MM.1S (cell line): ENCODE measurements around the gene KDM2A.

Experiments
- CTCF ChIP-seq: fragments of 300-600 bp; sonication (generic); IDR thresholded peaks from 2 replicates; pipeline ENCODE4 v1.5.1; 2016; ENCODE audit warnings: antibody characterized with exemption, low read length, mixed read lengths
- EZH2 ChIP-seq: fragments of 300-600 bp; sonication (generic); optimal IDR thresholded peaks from 2 replicates; pipeline ENCODE3; 2017; ENCODE audit warnings: low read depth, mild to moderate bottlenecking, antibody characterized with exemption, low read length, mixed read lengths

DNA sequence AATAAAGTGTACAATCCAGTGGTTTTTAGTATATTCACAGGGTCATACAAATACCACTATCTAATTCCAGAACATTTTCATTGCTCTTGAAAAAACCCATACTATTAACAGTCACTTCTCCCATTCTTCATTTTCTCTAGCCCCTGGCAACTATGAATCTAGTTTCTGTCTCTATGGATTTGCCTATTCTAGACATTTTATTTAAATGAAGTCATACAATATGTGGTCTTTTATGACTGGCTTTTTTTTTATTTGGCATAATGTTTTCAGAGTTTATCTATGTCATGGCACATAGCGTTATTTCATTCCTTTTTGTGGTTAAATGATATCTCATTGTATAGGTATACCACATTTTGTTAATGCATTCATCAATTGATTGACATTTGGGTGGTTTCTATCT lies 59.4 kb downstream of the KDM2A start:
- no peak for TF ChIP-seq CTCF
- no peak for TF ChIP-seq EZH2
